ENCODE measurements around the gene PRSS38.

PRSS38 gene

DNA sequence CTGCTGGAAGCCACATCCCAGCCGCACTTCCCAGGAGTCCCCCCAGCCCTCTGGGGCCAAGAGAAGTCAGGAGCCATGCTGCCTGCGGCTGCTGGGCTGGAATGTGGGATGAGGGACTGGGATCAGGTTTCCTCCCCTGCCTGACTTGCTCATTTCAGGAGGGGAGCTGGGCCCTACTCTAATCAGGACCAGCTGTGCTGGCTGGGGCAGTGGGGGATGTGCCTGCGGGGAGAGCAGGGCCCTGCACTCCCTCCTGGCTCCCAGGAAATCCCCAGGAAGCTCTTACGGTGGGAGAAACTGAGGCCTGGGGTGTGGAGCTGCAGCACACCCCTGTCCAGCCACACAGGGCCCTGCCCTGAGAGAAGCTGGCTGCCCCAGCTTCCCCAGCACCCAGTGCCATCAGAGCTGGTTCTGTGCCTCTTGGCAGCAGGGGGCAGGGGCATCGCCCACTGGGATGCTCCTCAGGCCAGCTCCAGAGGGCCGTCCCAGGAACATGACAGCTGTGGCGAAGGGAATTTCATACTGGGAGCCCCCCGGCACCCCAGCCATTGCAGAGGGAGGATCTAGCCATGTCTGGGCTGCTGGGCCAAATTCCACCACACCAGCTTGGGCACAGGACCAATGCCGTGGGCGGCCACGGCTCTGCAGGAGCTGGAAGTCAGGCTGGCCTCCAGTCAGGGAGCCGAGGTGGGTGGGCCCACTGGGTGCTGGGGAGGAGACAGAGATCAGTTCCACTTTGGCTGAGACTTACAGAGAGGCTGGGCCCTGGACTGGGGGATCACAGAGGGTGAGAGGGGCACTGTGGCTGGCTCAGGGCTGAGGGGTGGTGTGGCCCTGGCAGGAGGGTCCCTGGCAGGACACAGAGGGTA, 21.3 kb upstream of the PRSS38 start:
- no peak for DNase-seq

DNA sequence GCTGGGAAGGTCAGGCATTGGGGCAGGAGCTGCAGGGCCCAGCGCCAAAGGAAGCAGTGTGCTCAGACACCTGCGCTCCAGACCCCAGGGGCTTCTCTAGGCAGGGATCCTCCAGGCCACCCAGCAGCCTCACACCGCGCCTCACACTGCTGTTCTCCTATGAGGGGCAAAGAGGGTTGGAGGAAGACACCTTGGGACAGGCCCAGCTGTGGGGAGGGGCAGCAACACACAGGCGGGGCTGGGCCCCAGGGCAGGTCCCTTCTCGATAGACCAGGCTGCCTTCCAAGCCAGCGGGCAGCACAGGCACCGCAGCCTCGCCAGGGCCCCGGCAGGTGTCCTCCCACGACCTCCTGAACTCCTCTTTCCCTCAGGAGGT, 20.7 kb upstream of the PRSS38 start:
- DNase-seq: no peak

DNA sequence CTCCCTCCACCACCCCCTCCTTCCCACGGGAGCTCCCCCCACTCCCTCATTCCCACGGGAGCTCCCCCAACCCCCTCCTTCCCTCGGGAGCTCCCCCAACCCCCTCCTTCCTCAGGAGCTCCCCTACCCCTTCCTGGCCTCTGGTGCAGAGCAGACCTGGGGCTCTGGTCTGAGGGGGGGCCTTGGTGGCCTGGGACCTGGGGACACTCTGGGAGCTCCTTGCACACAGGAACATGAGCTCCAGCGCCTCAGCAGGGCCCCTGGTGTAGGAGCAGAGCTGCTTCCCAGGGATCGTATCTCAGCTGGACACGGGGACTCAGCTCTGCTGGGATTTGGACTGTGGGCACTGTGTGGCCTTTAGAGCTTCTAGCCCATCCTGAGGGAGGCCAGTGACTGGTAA, 19.7 kb upstream of the PRSS38 start:
- no peak for DNase-seq

DNA sequence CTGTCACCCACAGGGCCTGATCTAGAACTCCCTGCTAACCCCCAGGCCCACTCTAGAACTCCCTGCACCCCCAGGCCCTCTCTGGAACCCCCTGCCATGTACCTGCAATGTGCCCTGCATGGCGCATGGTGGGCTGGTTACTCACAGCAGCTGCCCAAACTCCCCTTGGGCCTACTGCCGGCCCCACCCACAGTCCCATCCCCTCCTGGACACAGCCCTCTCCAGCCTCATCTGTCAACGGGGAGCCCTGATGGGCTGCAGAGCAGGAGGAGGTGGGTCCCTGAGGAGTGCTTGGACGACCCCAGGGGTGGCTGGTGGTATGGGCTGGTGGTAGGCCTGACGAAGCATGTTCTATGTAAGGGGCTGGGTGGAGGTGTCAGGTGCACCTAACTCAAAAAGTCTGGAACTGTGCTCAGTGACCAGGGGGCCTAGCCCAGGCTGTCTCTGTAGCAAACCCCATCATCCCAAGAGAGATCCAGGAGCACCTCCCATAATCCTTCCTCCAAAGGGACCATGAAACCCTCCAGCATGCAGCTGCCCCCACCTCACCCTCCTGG, 19.0 kb upstream of the PRSS38 start:
- DNase-seq: no peak

DNA sequence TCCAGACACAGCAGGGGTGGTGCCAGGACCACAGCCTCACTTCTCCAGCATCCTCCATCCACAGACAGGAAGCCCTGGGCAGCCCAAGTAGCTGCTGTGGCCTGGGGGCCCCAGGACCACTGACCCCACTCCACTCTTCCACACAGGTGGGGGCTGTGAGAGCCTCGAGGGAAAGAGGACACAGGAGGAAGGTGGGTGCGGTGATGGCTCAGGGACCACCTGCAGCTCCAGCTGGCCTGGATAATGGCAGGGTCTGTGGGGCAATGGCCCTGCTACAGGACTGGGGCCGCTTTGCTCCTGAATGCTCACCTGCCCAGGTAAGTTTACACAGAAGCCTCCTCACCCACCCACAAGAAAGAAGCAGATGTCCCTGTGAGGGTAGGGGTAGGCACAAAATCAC, 18.3 kb upstream of the PRSS38 start:
- no peak for DNase-seq

DNA sequence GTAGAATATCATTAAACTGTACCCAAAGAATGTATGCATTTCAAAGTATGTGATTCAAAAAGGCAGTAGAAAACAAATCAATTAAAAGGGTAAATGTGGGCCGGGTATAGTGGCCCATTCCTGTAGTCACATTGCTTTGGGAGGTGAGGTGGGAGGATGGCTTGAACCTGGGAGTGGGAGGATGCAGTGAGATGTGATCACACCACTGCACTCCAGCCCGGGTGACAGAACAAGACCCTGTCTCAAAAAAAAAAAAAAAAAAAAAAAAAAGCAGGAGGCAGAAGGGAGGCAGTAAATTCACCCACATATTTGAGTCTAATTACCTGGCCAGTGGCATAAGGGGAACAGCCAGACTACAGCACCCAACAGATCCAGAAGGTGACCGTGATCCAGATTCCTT, 17.9 kb upstream of the PRSS38 start:
- DNase-seq: no peak

DNA sequence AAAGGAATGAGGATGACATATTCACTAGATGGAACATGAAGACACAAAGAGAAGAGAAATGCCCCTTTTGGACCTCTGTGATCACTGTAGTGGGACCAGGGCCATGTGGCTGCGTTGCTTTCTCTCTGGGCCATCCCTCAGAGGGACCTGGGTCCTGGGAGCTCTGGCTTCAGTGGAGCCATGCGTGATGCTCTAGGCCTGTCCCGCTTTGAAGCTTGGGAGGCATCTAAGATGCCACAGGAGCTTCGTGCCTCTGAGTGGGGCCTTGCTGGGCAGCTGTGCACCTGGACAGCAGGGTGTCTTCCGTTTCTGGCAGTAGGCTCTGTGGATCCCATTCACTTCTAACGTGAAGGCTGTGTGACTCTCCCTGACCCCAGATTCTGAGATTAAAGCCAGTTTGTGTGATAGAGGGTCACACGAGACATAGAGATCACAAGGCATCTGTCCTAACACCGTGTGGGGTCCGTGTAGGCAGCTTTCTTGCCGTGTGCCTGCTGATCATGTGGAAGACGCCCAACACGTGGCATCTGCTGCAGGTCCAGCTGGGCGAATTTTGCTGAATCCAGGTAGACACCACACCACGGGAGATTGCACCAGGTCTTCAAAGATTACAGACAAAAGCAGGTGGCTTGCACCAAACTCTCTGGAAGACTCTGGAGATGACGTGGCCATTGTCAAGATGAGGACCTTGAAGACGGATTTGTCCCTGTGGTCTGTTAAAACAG, 17.2 kb upstream of the PRSS38 start:
- no peak for DNase-seq

DNA sequence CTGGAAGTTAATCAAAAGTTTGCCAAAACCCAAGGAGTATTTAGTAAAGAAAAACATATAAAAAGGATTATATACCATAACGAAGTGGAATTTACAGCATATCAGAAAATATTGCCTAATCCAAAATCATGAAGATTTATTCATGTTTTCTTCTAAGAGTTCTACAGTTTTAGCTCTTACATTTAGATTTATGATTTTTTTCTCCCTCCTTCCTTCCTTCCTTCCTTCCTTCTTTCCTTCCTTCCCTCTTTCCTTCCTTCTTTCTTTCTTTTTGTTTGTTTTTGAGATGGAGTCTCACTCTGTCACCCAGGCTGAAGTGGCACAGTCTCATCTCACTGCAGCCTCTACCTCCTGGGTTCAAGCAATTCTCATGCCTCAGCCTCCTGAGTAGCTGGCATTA, 15.7 kb upstream of the PRSS38 start:
- DNase-seq: no peak

DNA sequence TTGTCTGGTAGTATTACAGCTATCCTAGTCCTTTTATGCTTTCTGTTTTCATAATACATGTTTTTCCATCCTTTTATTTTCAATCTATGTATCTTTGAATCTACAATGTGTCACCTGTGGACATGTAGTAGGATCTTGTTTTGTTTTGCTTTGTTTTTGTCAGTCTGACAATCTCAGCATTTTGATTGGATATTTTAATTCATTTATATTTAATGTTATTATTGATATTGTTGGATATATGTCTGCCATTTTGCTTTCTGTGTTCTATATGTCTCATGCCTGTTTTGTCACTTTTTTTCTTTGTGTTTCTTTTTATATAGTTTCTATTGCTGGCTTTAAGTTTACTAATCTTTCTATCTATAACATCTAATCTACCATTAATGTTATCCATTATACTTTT, 11.5 kb upstream of the PRSS38 start:
- no peak for DNase-seq

DNA sequence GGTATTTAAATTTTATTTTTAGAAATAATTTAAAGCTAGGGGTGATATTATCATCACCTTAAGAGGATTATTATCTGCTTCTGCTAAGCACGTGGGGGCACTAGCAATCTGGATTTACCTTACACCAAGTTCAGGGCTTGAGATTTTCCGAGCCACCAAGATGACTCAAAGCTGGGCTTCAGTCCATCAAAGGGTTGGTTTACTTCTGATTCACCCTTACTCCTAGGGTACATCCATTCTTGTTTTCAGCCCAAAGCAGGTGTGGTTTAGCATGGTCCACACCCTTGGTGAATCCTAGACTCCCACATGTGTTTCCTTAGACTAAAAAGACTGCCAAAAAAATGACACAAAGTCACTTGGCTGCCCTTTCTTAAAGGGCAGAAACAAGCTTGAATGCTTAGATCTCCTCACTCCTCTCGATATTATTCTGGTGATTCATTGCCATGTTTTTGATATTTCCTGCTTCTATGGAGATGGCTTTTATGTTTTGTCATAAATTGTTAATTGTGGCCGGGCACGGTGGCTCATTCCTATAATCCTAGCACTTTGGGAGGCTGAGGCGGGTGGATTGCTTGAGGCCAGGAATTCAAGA, 9.8 kb upstream of the PRSS38 start:
- DNase-seq: no peak

DNA sequence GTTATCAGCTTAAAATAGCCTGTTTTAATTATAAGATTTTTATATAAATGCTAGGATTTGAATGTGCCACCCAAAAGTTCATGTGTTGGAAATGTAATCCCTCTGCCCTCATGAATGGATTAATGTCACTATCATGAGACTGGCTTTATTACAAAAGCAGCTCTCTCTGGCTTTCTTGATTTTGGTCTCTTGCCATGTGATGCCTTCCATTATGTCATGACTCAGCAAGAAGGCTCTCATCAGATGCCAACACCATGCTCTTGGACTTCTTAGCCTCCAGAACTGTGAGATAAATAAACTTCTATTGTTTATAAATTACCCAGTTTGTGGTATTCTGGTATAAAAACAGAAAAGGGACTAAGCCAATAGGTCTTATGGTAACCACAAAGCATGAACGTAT, 6.9 kb upstream of the PRSS38 start:
- DNase-seq: no peak

DNA sequence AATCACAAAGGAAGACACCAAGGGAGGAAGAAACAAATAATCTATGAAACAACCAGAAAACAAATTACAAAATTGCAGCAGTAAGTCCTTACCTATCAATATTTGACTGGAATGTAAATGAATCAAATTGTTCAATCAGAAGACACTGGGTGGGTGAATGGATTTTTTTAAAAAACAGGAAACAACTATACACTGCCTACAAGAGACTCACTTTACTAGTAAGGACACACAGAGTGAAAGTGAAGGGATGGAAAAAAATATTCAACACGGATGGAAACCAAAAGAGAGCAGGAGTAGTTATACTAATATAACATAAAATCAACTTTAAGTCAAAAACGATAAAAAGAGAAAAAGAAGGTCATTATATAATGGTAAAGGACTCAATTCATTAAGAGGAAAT, 6.4 kb upstream of the PRSS38 start:
- no peak for DNase-seq

DNA sequence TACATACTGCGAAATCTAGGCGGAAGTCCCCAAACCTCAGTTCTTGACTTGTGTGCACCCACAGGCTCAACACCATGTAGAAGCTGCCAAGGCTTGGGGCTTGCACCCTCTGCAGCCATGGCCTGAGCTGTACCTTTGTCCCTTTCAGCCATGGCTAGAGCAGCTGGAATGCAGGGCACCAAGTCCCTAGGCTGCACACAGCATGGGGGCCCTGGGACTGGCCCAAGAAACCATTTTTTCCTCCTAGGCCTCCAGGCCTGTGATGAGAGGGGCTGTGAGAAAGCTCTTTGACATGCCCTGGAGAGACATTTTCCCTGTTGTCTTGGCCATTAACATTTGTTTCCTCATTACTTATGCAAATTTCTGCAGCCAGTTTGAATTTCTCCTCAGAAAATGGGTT, 1.5 kb upstream of the PRSS38 start:
- no peak for DNase-seq

DNA sequence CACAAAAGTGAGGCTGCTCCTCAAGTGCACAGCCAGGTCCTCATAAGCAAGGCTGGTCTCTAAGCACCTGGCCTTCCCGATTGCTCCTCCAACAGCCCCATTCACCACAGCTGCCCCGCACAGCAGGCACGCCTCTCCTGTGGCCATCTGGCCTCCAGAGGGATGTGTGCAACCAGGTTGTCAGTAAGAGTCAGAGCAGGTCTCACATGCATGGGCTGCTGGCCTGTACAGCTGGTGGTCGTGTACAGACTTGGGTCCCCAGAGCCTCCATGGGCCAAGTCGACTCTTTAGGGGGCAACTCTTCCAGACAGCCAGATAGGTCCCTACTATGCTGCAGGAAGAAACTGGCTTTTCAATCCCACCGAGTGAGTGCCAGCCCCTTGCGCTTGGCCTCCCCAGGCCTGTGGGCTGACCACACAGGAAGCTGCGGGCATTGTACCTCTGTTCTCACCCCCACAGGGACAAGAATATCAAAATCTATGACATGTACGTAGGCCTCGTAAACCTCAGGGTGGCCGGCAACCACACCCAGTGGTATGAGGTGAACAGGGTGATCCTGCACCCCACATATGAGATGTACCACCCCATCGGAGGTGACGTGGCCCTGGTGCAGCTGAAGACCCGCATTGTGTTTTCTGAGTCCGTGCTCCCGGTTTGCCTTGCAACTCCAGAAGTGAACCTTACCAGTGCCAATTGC, 1.4 kb downstream of the PRSS38 start:
- DNase-seq: no peak

DNA sequence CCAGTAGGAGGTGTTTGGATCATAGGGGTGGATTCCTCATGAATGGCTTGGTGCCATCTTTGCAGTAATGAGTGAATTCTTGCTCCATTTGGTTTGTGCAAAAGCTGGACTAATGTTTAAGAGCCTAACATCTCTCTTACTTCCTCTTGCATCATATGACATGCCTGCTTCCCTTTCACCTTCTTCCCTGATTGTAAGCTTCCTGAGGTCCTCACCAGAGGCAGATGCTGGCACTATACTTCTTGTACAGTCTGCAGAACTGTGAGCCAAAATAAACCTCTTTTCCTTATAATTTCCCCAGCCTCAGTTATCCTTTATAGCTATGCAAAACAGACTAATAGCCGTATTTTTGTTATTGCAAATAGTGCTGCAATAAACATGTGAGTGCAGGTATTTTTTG, 8.1 kb downstream of the PRSS38 start:
- no peak for DNase-seq

DNA sequence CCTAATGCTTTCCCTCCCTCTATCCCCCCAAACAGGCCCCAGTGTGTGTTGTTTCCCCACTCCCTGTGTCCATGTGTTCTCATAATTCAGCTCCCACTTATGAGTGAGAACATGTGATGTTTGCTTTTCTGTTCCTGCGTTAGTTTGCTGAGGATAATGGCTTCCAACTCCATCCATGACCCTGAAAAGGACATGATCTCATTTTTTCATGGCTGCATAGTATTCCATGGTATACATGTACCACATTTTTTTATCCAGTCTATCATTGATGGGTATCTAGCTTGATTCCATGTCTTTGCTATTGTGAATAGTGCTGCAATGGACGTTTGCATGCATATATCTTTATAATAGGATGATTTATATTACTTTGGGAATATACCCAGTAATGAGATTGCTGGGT, 8.7 kb downstream of the PRSS38 start:
- DNase-seq: no peak

DNA sequence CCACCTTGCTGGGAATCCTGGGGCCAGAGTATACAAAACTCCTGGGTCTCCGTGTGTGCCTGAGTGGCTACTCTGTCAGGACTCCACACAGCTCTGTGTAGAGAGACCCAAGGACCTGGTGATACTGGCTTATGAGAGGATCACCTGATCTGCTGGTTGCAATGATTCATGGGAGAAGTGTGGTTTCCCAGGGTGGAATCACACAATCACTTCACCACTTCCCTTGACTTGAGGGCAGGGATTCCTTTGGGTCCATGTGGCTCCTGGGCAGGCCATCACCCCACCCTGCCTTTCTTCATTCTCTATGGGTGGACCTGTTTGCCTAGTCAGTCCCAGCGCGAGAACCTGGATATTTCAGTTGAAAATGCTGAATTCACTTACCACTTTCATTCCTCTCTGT, 13.3 kb downstream of the PRSS38 start:
- DNase-seq: no peak

DNA sequence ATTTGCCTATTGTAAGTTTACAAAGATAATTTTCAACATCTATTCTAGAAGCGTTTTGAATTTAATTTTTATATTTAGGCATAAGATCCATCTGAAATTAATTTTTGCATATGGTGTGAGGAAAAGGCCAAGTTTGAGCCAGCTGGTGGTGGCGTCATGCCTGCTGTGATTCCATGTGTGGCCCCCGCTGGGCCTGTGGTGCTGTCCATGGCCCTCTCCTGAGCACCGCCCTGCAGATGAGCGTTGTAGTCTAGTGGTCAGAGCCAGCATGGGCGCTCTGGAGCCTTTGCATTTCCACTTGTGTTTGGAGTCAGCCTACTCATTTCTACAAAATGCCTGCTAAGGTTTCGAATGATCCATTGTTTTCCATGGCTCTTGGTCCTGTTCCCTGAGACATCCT, 22.7 kb downstream of the PRSS38 start:
- DNase-seq: no peak

DNA sequence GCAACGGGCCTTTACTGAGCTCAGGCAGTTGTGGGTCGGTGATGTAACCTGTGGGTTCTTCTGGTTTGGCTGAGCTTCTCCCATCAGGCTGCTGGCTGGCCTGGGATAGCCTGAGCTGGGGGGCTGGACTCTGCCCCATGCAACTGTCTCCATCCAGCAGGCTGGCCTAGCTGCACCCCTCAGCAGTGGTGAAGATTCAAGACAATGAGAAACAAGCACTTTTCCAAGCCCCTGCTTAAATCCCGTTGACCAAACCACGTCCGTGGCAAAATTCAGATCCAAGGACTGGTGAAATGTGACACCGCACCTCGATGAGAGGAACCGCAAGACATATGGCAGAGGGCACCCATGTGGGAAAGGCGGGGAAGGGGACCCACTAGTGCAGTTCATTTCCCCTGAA, 25.6 kb downstream of the PRSS38 start:
- no peak for DNase-seq

DNA sequence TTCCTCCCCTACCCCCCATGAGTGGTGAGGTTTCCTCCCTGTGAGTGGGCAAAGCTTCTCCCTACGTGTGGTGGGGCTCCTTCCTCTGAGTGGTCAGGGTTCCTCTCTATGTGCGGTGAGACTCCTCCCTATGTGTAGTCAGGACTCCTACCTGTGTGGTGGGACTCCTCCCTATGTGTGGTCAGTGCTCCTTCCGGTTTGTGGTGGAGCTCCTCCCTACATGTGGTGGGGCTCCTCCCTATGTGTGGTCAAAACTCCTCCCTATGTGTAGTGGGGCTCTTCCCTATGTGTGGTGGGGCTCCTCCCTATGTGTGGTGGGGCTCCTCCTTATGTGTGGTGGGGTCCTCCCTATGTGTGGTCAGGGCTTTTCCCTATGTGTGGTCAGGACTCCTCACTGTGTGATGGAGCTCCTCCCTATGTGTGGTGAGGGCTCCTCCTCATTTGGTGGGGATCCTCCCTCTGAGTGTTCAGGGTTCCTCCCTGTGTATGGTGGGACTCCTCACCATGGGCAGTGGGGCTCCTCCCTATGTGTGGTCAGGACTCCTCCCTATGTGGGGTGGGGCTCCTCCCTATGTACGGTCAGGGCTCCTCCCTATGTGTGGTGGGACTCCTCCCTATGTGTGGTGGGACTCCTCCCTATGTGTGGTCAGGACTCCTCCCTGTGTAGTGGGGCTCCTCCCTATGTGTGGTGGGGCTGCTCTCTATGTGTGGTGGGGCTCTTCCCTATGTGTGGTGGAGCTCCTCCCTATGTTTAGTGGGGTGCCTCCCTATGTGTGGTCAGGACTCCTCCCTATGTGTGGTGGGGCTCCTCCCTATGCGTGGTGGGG, 29.1 kb downstream of the PRSS38 start:
- no peak for DNase-seq

DNA sequence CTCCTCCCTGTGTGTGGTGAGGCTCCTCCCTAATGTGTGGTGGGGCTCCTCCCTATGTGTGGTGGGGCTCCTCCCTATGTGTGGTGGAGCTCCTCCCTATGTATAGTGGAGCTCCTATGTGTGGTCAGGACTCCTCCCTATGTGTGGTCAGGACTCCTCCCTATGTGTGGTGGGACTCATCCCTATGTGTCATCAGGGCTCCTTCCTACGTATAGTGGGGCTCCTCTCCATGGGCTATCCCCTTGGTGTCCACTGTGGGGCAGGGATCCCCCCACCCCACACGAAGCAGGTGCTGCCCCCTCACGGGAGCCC, 29.6 kb downstream of the PRSS38 start:
- no peak for DNase-seq

DNA sequence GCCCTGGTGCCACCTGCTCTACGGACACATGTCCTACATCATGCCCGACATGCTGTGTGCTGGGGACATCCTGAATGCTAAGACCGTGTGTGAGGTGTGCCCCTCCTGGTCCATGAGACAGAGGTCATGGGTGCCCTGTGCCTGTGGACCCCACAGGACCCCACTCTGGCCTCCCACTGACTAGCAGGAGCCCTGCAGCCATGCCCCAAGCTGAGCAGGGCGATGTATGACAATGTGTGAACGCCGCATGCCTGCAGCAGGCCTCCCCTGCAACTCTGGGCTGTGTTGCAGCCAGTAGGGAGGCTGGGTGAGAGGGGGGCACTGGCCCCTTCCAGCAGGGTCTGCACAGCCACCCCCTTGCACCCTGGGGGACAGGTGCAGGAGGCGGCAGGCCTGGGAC, 30.0 kb downstream of the PRSS38 start:
- no peak for DNase-seq
